Panc1 (cell line): Measurements from ENCODE around the gene ENOX1. TPM values are rescaled to one million over a fixed set of nuclear protein-coding genes. Genes with fewer than 3 reads are reported as not detected.

ENCODE experiments used
- ATAC-seq: fragments of 200-7000 bp; cut with Tn5 transposase; 2 replicates; pipeline ENCODE4 v1.9.1; 2020; ENCODE audit warnings: mild to moderate bottlenecking, moderate library complexity
- BruUV-seq: library from RNA; stranded (reverse); fragments of 400-500 nt; replicated peaks from 2 replicates; lab custom pipeline; 2021; lab: Mats Ljungman, UMichigan
- CTCF ChIA-PET: fragments of 300-600 bp; sonication (Branson Sonifier 250); formaldehyde crosslinking; loops from one replicate; lab custom pipeline; 2022; ENCODE audit warnings: antibody characterized with exemption; lab: Charles Lee
- POLR2A ChIA-PET: fragments of 300-600 bp; sonication (Branson Sonifier 250); formaldehyde crosslinking; loops from one replicate; lab custom pipeline; 2022; ENCODE audit warnings: antibody characterized with exemption; lab: Charles Lee
- DNase-seq: peaks from one replicate; pipeline ENCODE4 v3.0.0-alpha.2; 2010; ENCODE audit warnings: low read depth, low spot score
- H3K27ac ChIP-seq: 2 replicates; pipeline ENCODE4 v1.5.1; 2011; ENCODE audit warnings: mild to moderate bottlenecking, low read length, inconsistent platforms
- H3K27me3 ChIP-seq: fragments of 200-500 bp; sonication (Bioruptor generic); 2 replicates; pipeline ENCODE4 v1.6.0; 2014; ENCODE audit warnings: low read length, inconsistent platforms; ENCODE audit not compliant: control insufficient read depth, insufficient read depth
- H3K36me3 ChIP-seq: fragments of 200-500 bp; sonication (Bioruptor generic); 2 replicates; pipeline ENCODE4 v1.5.1; 2014; ENCODE audit warnings: inconsistent platforms, mild to moderate bottlenecking, low read length, moderate library complexity; ENCODE audit not compliant: control insufficient read depth, insufficient read depth
- H3K4me1 ChIP-seq: 2 replicates; pipeline ENCODE4 v1.5.1; 2011; ENCODE audit warnings: inconsistent platforms, mild to moderate bottlenecking, low read length, moderate library complexity; ENCODE audit not compliant: control insufficient read depth, insufficient read depth
- H3K4me3 ChIP-seq, 2 experiments: 2 replicates each; pipeline ENCODE4 v1.5.1; 2011 to 2012; ENCODE audit warnings: low read depth in 2 of 2, low read length in 2 of 2, mild to moderate bottlenecking in 2 of 2, inconsistent platforms in 1 of 2, moderate library complexity in 1 of 2
- H3K9me3 ChIP-seq: fragments of 200-500 bp; sonication (Bioruptor generic); 2 replicates; pipeline ENCODE4 v1.5.1; 2014; ENCODE audit warnings: low read depth, mild to moderate bottlenecking, inconsistent platforms, low read length, moderate library complexity; ENCODE audit not compliant: control insufficient read depth, insufficient read depth
- CTCF ChIP-seq: fragments of 450-650 bp; IDR thresholded peaks from 2 replicates; pipeline ENCODE4 v1.5.1; 2017; ENCODE audit warnings: mild to moderate bottlenecking
- POLR2AphosphoS5 ChIP-seq: IDR thresholded peaks from 2 replicates; pipeline ENCODE4 v1.6.1; 2012; ENCODE audit warnings: mild to moderate bottlenecking, low read depth, low read length, moderate library complexity
- REST ChIP-seq, 2 experiments: IDR thresholded peaks; 2 replicates each; pipeline ENCODE4 v1.6.1; 2011 to 2012; ENCODE audit warnings: low read depth in 2 of 2, control low read depth in 1 of 2, low read length in 1 of 2, mild to moderate bottlenecking in 1 of 2, moderate library complexity in 1 of 2; ENCODE audit not compliant: insufficient read depth in 1 of 2
- SIN3A ChIP-seq: IDR thresholded peaks from 2 replicates; pipeline ENCODE4 v1.6.1; 2012; ENCODE audit warnings: low read depth, mild to moderate bottlenecking, low read length, moderate library complexity, borderline replicate concordance; ENCODE audit not compliant: insufficient read depth
- TCF7L2 ChIP-seq: IDR thresholded peaks from 2 replicates; pipeline ENCODE4 v1.6.1; 2011; ENCODE audit warnings: mild to moderate bottlenecking, low read depth, low read length, inconsistent platforms
- in situ Hi-C: cut with HindIII; loops from 2 replicates; pipeline ENCODE4 v1.10.0; 2016; ENCODE audit warnings: low sequenced_read_pairs, low pct_unique_long_range_greater_than_20kb
- intact Hi-C: fragments of 100-400 bp; cut with micrococcal nuclease; formaldehyde crosslinking; loops from one replicate; pipeline ENCODE4 v1.10.0; 2022; ENCODE audit not compliant: unreplicated experiment
- total RNA-seq: library from RNA; stranded (reverse); gene quantifications from one replicate; pipeline ENCODE4 v1.2.1, GENCODE V29; 2021; ENCODE audit not compliant: unreplicated experiment

Gene ENOX1
- total RNA-seq, 1 experiment from 2014 or later: 0.23 TPM

GRCh38 chr13:43232144-43232872 is 554.5 kb downstream of the ENOX1 start:
- in situ Hi-C loops (no loop called here), intact Hi-C loops (no loop called here)
- ATAC-seq (no peak), DNase-seq (no peak)
- H3K4me1 ChIP-seq: no peaks in the 10 kb centered on the region
- BruUV-seq: no TSS peak
- no peaks in the 10 kb centered on the region for H3K9me3 ChIP-seq
- no peak overlapping the region for H3K27ac ChIP-seq
- CTCF ChIA-PET: no interaction called here
- POLR2A ChIA-PET: no interaction called here
- no peaks in the 10 kb centered on the region for H3K27me3 ChIP-seq
- TF ChIP-seq REST (IDR thresholded peaks at IDR 0.05; ENCODE audit: insufficient read depth in 1 of 2, low read depth in 2 of 2, low read length in 1 of 2) (no peak), SIN3A (no peak), POLR2AphosphoS5 (no peak), TCF7L2 (no peak), CTCF (no peak)
- no peak overlapping the region for H3K4me3 ChIP-seq
- H3K36me3 ChIP-seq: no peaks in the 10 kb centered on the region

- ATAC-seq (no peak), DNase-seq (no peak)
- H3K4me3 ChIP-seq: no peak overlapping the region
- H3K27ac ChIP-seq: no peak overlapping the region
- no peaks in the 10 kb centered on the region for H3K36me3 ChIP-seq
- no peaks in the 10 kb centered on the region for H3K9me3 ChIP-seq
- POLR2A ChIA-PET: no interaction called here
- intact Hi-C loops (no loop called here), in situ Hi-C loops (no loop called here)
- CTCF ChIA-PET: no interaction called here
- TF ChIP-seq POLR2AphosphoS5 (no peak), TCF7L2 (no peak), SIN3A (no peak), CTCF (no peak), REST (IDR thresholded peaks at IDR 0.05; ENCODE audit: insufficient read depth in 1 of 2, low read depth in 2 of 2, low read length in 1 of 2) (no peak)
- BruUV-seq: no TSS peak
- H3K27me3 ChIP-seq: no peaks in the 10 kb centered on the region
- no peaks in the 10 kb centered on the region for H3K4me1 ChIP-seq
These were observed 555.8 kb downstream of the ENOX1 start for GRCh38 chr13:43230989-43231388.
